HepG2 (cell line): ENCODE results near the gene MED10. TPM values are rescaled to one million over a fixed set of nuclear protein-coding genes. Genes with fewer than 3 reads are reported as not detected.

Experiments
- ATAC-seq: fragments of 200-7000 bp; cut with Tn5 transposase; 3 replicates; pipeline ENCODE4 v1.9.1; 2020; ENCODE audit warnings: mild to moderate bottlenecking, moderate library complexity
- BruUV-seq: library from RNA; stranded (reverse); fragments of 400-500 nt; replicated peaks from 2 replicates; lab custom pipeline; 2021; lab: Mats Ljungman, UMichigan
- CTCF ChIA-PET: fragments of 300-600 bp; formaldehyde crosslinking; extraction: SDS; loops from one replicate; lab custom pipeline; 2021; ENCODE audit warnings: low total read pairs, inconsistent platforms, low intra/inter-chr PET ratio; lab: Yijun Ruan, JAX
- POLR2A ChIA-PET: fragments of 350-600 bp; sonication (Branson Sonifier 250); formaldehyde crosslinking; loops from one replicate; lab custom pipeline; 2020; ENCODE audit warnings: antibody characterized with exemption, inconsistent platforms; lab: Yijun Ruan, JAX
- DNase-seq: peaks from one replicate; pipeline ENCODE4 v3.0.0-alpha.2; 2015; ENCODE audit warnings: low spot score
- FAIRE-seq: peaks from 3 replicates; lab custom pipeline; 2011; peaks lifted over from hg19 to GRCh38; lab: Jason Lieb, UNC
- H2AFZ ChIP-seq: one replicate; pipeline ENCODE4 v1.6.1; 2011; ENCODE audit warnings: low read length, inconsistent platforms
- H3K27ac ChIP-seq: fragments of 300-600 bp; 3 replicates; pipeline ENCODE4 v1.8.0; 2011; ENCODE audit warnings: mixed run types, mild to moderate bottlenecking, mixed read lengths, low read length, inconsistent platforms; ENCODE audit not compliant: insufficient read depth; ENCODE audit errors: extremely low read length
- H3K27me3 ChIP-seq, 2 experiments: fragments of 200-600 bp in 1 of 2; 2 replicates in 1 of 2; 3 replicates in 1 of 2; pipeline versions ENCODE4 v1.6.0 to v1.8.0; 2011; ENCODE audit warnings: low read length in 2 of 2, mild to moderate bottlenecking in 2 of 2, moderate library complexity in 2 of 2, inconsistent platforms in 1 of 2; ENCODE audit not compliant: insufficient read depth in 2 of 2, control insufficient read depth in 1 of 2
- H3K36me3 ChIP-seq, 2 experiments: fragments of 200-600 bp in 1 of 2; replicated peaks in 1 of 2; 2 replicates in 1 of 2; 3 replicates in 1 of 2; pipeline versions ENCODE4 v1.5.1 to v1.8.0; 2011; ENCODE audit warnings: low read length in 2 of 2, inconsistent platforms in 1 of 2; ENCODE audit not compliant: insufficient read depth in 2 of 2, control insufficient read depth in 1 of 2
- H3K4me1 ChIP-seq: 2 replicates; pipeline ENCODE4 v1.5.1; 2012; ENCODE audit warnings: low read length, inconsistent platforms; ENCODE audit not compliant: insufficient read depth
- H3K4me2 ChIP-seq: 2 replicates; pipeline ENCODE4 v1.6.0; 2011; ENCODE audit warnings: low read depth, low read length, inconsistent platforms
- H3K4me3 ChIP-seq, 3 experiments: fragments of 200-600 bp in 1 of 3; sonication (generic), shearing (Covaris generic) in 1 of 3; replicated peaks in 1 of 3; 2 replicates each; pipeline ENCODE4 v1.5.1; 2011 to 2016; ENCODE audit warnings: low read length in 3 of 3, inconsistent platforms in 2 of 3, low read depth in 2 of 3, mild to moderate bottlenecking in 2 of 3, control low read depth in 1 of 3, mixed read lengths in 1 of 3; ENCODE audit not compliant: insufficient read depth in 1 of 3
- H3K79me2 ChIP-seq: one replicate; pipeline ENCODE4 v1.6.1; 2011; ENCODE audit warnings: low read length, inconsistent platforms; ENCODE audit not compliant: insufficient read depth
- H3K9ac ChIP-seq: 2 replicates; pipeline ENCODE4 v1.6.0; 2011; ENCODE audit warnings: mild to moderate bottlenecking, low read depth, low read length, inconsistent platforms; ENCODE audit not compliant: insufficient read depth
- H3K9me3 ChIP-seq: 2 replicates; pipeline ENCODE4 v1.5.1; 2012; ENCODE audit warnings: mild to moderate bottlenecking, low read length
- H4K20me1 ChIP-seq: 2 replicates; pipeline ENCODE4 v1.6.0; 2011; ENCODE audit warnings: inconsistent platforms, mild to moderate bottlenecking, low read length, moderate library complexity; ENCODE audit not compliant: insufficient read depth
- AGO2 ChIP-seq: fragments of 200-400 bp; formaldehyde crosslinking; optimal IDR thresholded peaks from 2 replicates; pipeline ENCODE3; 2017; ENCODE audit warnings: mild to moderate bottlenecking, low read depth, low read length, moderate library complexity
- GRHL1 ChIP-seq: sonication (generic); formaldehyde crosslinking; conservative IDR thresholded peaks from 2 replicates; pipeline ENCODE4 v1.8.0; 2022; ENCODE audit warnings: missing genetic modification reagents
- SMYD3 ChIP-seq: sonication (generic); formaldehyde crosslinking; IDR thresholded peaks from 2 replicates; pipeline ENCODE4 v1.8.1; 2023; ENCODE audit warnings: mild to moderate bottlenecking, missing genetic modification reagents
- SNAPC4 ChIP-seq: sonication (generic); formaldehyde crosslinking; IDR thresholded peaks from 2 replicates; pipeline ENCODE4 v1.4.0; 2020; ENCODE audit warnings: mild to moderate bottlenecking, missing genetic modification reagents
- WGBS: methylation state at CpG from one replicate; pipeline ENCODE4 v1.1.6; 2017; ENCODE audit warnings: low lambda C conversion rate; 5-methylcytosine and 5-hydroxymethylcytosine counted together
- in situ Hi-C: cut with HindIII; loops from 2 replicates; pipeline ENCODE4 v1.10.0; 2017; ENCODE audit warnings: low pct_unique_long_range_greater_than_20kb; ENCODE audit not compliant: extremely low pct_ligation_motif_present
- intact Hi-C: fragments of 100-400 bp; cut with micrococcal nuclease; formaldehyde crosslinking; loops from one replicate; pipeline ENCODE4 v1.10.0; 2022; ENCODE audit not compliant: unreplicated experiment
- polyA plus RNA-seq, 8 experiments: library from polyadenylated mRNA; depleted of rRNA in 3 of 8; stranded (reverse) in 7 of 8; unstranded in 1 of 8; fragments of >200 nt; fragmentation: Illumina TruSeq in 4 of 8; extraction: Trizol in 4 of 8; gene quantifications; 2 replicates each; pipeline versions ENCODE4 v1.2.1 to v1.2.3, GENCODE V29; 2011 to 2016; ENCODE audit warnings: low read depth in 4 of 8, missing spikeins in 1 of 8, mixed read lengths in 1 of 8; ENCODE audit not compliant: insufficient read depth in 1 of 8
- total RNA-seq, 5 experiments: library from RNA; depleted of rRNA; stranded (reverse); fragments of >200 nt; fragmentation: Illumina TruSeq; extraction: Trizol; gene quantifications; 2 replicates each; pipeline ENCODE4 v1.2.3, GENCODE V29; 2016; ENCODE audit warnings: low read depth in 1 of 5

The MED10 gene
- total and polyA plus RNA-seq, 2 of the 13 experiments (the other 11 are each of a cell fraction or from before 2014, with no cell fraction given), result 11.2 to 23.7 TPM

- in situ Hi-C loops, result loop anchor here (25.0 kb wide), 1 partner anchor 339 kb away; no protein-coding TSS in a partner anchor
- ATAC-seq (no peak), DNase-seq (no peak), FAIRE-seq (no peak)
- TF ChIP-seq GRHL1 (CRISPR knock-in tag), result no peak
- no peak for TF ChIP-seq AGO2
- no peak for TF ChIP-seq SNAPC4 (CRISPR knock-in tag)
- TF ChIP-seq SMYD3 (CRISPR knock-in tag), result no peak
- Histone ChIP-seq H3K9me3 (no peaks in the 10 kb centered on the region), H3K36me3 (no peaks in the 10 kb centered on the region), H3K27ac (no peak overlapping the region), H4K20me1 (no peaks in the 10 kb centered on the region), H3K9ac (no peak overlapping the region), H3K4me3 (no peak overlapping the region), H3K4me2 (no peak overlapping the region), H3K27me3 (peaks cover 7 to 41% of the 10 kb centered on the region in 2 experiments), H3K79me2 (no peaks in the 10 kb centered on the region), H2AFZ (no peak overlapping the region), H3K4me1 (no peaks in the 10 kb centered on the region)
- CTCF ChIA-PET, result no interaction called here
- intact Hi-C loops, result no loop called here
- POLR2A ChIA-PET, result no interaction called here
- 47% methylated on average over 14 of the region's 14 CpGs for WGBS
- BruUV-seq, result no TSS peak
Measured at GRCh38 chr5:6398570-6399230, 20.4 kb upstream of the MED10 start.
